C4-2B (cell line): ENCODE results near the gene MEX3A.

Experiments used
- H3K27ac ChIP-seq: fragments of 450-650 bp; 2 replicates; pipeline ENCODE4 v1.5.1; 2017
- CTCF ChIP-seq: fragments of 450-650 bp; conservative IDR thresholded peaks from 2 replicates; pipeline ENCODE4 v1.5.1; 2017; ENCODE audit warnings: mild to moderate bottlenecking
- ZFX ChIP-seq: fragments of 450-650 bp; IDR thresholded peaks from 2 replicates; pipeline ENCODE4 v1.6.1; 2017

Gene MEX3A

GRCh38 chr1:156096640-156097391 lies 14.6 kb upstream of the MEX3A start:
- TF ChIP-seq CTCF (peak; percentile 99), ZFX (no peak)
- no peak overlapping the region for H3K27ac ChIP-seq

GRCh38 chr1:156095906-156096508 lies 13.7 kb upstream of the MEX3A start:
- TF ChIP-seq CTCF (0 out of 2 replicates have a peak, but pooled peaks have one; percentile 34), ZFX (no peak)
- H3K27ac ChIP-seq, result no peak overlapping the region

- TF ChIP-seq ZFX (no peak), CTCF (no peak)
- H3K27ac ChIP-seq, result no peak overlapping the region
Measured at GRCh38 chr1:156091610-156092009, 9.3 kb upstream of the MEX3A start.

GRCh38 chr1:156090840-156091188 lies 8.5 kb upstream of the MEX3A start:
- H3K27ac ChIP-seq, result no peak overlapping the region
- peak; percentile 92 for TF ChIP-seq CTCF
- TF ChIP-seq ZFX, result no peak

- TF ChIP-seq CTCF, result no peak
- TF ChIP-seq ZFX, result no peak
- no peak overlapping the region for H3K27ac ChIP-seq
Measured at GRCh38 chr1:156090138-156090839, 8.0 kb upstream of the MEX3A start.

GRCh38 chr1:156089704-156090103 lies 7.4 kb upstream of the MEX3A start:
- no peak for TF ChIP-seq CTCF
- TF ChIP-seq ZFX, result no peak
- no peak overlapping the region for H3K27ac ChIP-seq

GRCh38 chr1:156086256-156086662 lies 4.0 kb upstream of the MEX3A start:
- H3K27ac ChIP-seq, result no peak overlapping the region
- TF ChIP-seq CTCF (no peak), ZFX (no peak)
